ENCODE results near the gene IGSF21.

Gene IGSF21

GRCh38 chr1:18314399-18314798 is 206.8 kb downstream of the IGSF21 start:
- no peak for DNase-seq (ENCODE audit: low read depth)
- TF ChIP-seq CTCF (IDR thresholded peaks at IDR 0.05; ENCODE audit: control insufficient read depth, insufficient read depth, low read depth, low read length, missing control alignments), result no peak
- no peak overlapping the region for H3K4me3 ChIP-seq (ENCODE audit: control insufficient read depth, low read depth, low read length)

DNA sequence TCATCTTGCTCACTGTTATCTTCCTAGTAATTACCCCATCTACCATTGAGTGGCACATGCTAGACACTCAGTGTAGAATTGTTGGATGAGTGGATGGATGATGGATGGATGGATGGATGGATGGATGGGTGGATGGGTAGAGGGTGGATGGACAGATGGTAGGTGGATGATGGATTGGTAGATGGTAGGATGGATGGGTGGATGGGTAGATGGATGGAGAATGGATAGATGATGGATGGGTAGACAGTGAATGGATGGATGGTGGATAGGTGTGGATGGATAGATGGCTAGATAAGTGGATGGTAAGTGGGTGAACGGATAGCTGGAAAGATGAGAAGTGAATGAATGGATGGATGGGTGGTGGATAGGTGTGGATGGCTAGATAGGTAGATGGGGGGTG is 207.9 kb downstream of the IGSF21 start:
- no peak for DNase-seq (ENCODE audit: low read depth)
- no peak for TF ChIP-seq CTCF (IDR thresholded peaks at IDR 0.05; ENCODE audit: control insufficient read depth, insufficient read depth, low read depth, low read length, missing control alignments)
- H3K4me3 ChIP-seq (ENCODE audit: control insufficient read depth, low read depth, low read length), result no peak overlapping the region

GRCh38 chr1:18316764-18317163 is 209.2 kb downstream of the IGSF21 start:
- no peak for DNase-seq (ENCODE audit: low read depth)
- no peak for TF ChIP-seq CTCF (IDR thresholded peaks at IDR 0.05; ENCODE audit: control insufficient read depth, insufficient read depth, low read depth, low read length, missing control alignments)
- no peak overlapping the region for H3K4me3 ChIP-seq (ENCODE audit: control insufficient read depth, low read depth, low read length)

DNA sequence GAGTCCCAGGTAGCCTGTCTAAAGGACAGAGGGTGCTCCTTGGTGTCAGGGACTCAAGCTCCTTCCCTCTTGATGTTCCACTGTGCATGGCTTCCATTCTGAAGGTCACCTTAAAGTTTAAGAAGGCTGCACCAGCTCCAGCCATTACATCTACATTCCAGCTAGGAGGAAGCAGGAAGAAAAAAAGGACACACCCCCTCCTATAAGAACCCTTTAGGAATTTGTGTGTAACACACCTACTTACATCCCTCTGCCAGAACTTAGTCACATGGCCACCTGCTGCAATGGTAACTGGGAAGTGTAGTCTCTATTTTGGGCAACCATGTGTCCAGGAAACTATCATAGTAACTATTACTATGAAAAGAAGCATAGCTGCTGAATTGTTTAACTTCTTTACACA is 211.5 kb downstream of the IGSF21 start:
- H3K4me3 ChIP-seq (ENCODE audit: control insufficient read depth, low read depth, low read length), result no peak overlapping the region
- no peak for TF ChIP-seq CTCF (IDR thresholded peaks at IDR 0.05; ENCODE audit: control insufficient read depth, insufficient read depth, low read depth, low read length, missing control alignments)
- no peak for DNase-seq (ENCODE audit: low read depth)

DNA sequence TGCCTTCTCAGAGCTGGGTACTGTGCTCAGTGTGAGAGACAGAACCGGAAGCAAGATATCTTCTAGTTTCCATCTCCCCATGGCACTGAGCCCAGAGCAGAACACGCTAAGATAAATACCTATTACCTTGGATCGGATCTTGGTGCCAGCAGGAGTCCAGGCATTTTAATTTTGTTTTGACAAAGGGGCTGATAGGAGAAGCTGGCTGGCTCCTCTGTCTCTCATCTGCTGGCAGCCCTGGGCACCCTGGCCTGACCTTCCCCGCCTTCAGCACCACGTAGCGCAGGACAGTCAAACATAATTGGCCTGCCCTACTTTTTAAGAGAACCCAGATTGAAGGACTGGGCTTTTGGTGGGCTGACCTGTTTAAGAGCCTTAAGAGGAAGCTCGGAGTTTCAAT is 212.5 kb downstream of the IGSF21 start:
- DNase-seq (ENCODE audit: low read depth), result no peak
- H3K4me3 ChIP-seq (ENCODE audit: control insufficient read depth, low read depth, low read length), result no peak overlapping the region
- TF ChIP-seq CTCF (IDR thresholded peaks at IDR 0.05; ENCODE audit: control insufficient read depth, insufficient read depth, low read depth, low read length, missing control alignments), result no peak

DNA sequence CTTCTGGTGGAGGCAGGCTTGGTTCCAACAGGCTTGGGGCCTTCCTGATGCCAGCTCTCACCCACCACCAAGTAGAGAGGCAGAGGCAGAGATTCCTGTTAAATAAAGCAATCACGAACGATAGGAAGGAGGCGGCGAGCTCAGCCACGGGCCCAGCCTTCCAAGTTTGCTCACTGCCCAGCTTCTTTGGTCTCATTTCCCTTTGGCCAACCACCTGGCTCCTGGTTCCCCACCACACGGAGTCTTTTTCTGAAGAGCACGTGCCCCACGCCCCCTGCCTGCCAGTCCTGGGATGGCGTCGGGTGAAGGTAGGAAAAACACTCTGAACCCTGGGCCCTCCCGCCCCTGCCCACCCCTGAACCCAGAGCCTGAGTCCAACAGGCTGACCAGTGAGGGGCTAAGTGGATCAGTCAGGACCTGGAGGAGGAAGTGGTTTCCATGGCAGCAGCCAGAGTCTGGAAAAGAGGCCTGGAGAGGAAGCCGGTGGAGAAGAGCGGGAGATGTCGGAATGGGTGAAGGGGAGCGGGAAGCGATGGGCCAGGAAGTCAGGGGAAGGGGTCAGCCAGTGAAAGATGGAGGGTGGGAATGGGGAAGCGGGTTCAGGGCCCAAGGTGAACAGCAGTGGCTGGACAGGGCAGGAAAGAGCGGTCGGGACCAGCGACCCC is 214.9 kb downstream of the IGSF21 start:
- no peak for DNase-seq (ENCODE audit: low read depth)
- H3K4me3 ChIP-seq (ENCODE audit: control insufficient read depth, low read depth, low read length), result no peak overlapping the region
- TF ChIP-seq CTCF (IDR thresholded peaks at IDR 0.05; ENCODE audit: control insufficient read depth, insufficient read depth, low read depth, low read length, missing control alignments), result no peak

GRCh38 chr1:18323259-18323658 is 215.7 kb downstream of the IGSF21 start:
- no peak for DNase-seq (ENCODE audit: low read depth)
- no peak overlapping the region for H3K4me3 ChIP-seq (ENCODE audit: control insufficient read depth, low read depth, low read length)
- TF ChIP-seq CTCF (IDR thresholded peaks at IDR 0.05; ENCODE audit: control insufficient read depth, insufficient read depth, low read depth, low read length, missing control alignments), result no peak

Data from AG09309 (cell line).